IPS-18a (cell line): ENCODE results near the gene AFG1L.
A peak's percentile ranks its signal among the peaks of the same experiment; 100 is the strongest.

Experiments used
- H3K27ac ChIP-seq: one replicate; pipeline ENCODE4 v1.5.1; 2013; ENCODE audit warnings: low read length
- H3K27me3 ChIP-seq: one replicate; pipeline ENCODE4 v1.6.1; 2013; ENCODE audit warnings: mild to moderate bottlenecking, low read length; ENCODE audit not compliant: control insufficient read depth, insufficient read depth
- H3K36me3 ChIP-seq: one replicate; pipeline ENCODE4 v1.6.1; 2013; ENCODE audit warnings: low read depth, low read length; ENCODE audit not compliant: control insufficient read depth
- H3K4me1 ChIP-seq: one replicate; pipeline ENCODE4 v1.6.1; 2013; ENCODE audit warnings: low read depth, low read length; ENCODE audit not compliant: control insufficient read depth
- H3K4me3 ChIP-seq: one replicate; pipeline ENCODE4 v1.5.1; 2013; ENCODE audit warnings: low read length
- H3K9ac ChIP-seq: one replicate; pipeline ENCODE4 v1.6.1; 2013; ENCODE audit warnings: mild to moderate bottlenecking, low read length, moderate library complexity
- H3K9me3 ChIP-seq: one replicate; pipeline ENCODE4 v1.6.1; 2013; ENCODE audit warnings: low read depth, low read length; ENCODE audit not compliant: control insufficient read depth

The AFG1L gene

GRCh38 chr6:108563292-108563691 lies 268.4 kb downstream of the AFG1L start:
- peaks cover 3% of the 10 kb centered on the region for H3K36me3 ChIP-seq
- H3K9ac ChIP-seq: peak overlapping the region; percentile 61
- peaks cover 18% of the 10 kb centered on the region for H3K4me1 ChIP-seq
- H3K9me3 ChIP-seq: no peaks in the 10 kb centered on the region
- H3K27me3 ChIP-seq: peaks cover 43% of the 10 kb centered on the region
- peak overlapping the region; percentile 97 for H3K4me3 ChIP-seq
- H3K27ac ChIP-seq: no peak overlapping the region

- Histone ChIP-seq H3K27me3 (peaks cover 43% of the 10 kb centered on the region), H3K4me3 (no peak overlapping the region), H3K9me3 (no peaks in the 10 kb centered on the region), H3K27ac (no peak overlapping the region), H3K36me3 (peaks cover 8% of the 10 kb centered on the region), H3K4me1 (peaks cover 18% of the 10 kb centered on the region), H3K9ac (no peak overlapping the region)
Measured at GRCh38 chr6:108564178-108564577, 269.3 kb downstream of the AFG1L start.

GRCh38 chr6:108565091-108565766 lies 270.4 kb downstream of the AFG1L start:
- no peak overlapping the region for H3K27ac ChIP-seq
- peaks cover 8% of the 10 kb centered on the region for H3K36me3 ChIP-seq
- peaks cover 18% of the 10 kb centered on the region for H3K4me1 ChIP-seq
- H3K4me3 ChIP-seq: no peak overlapping the region
- no peaks in the 10 kb centered on the region for H3K9me3 ChIP-seq
- no peak overlapping the region for H3K9ac ChIP-seq
- peaks cover 43% of the 10 kb centered on the region for H3K27me3 ChIP-seq

- Histone ChIP-seq H3K36me3 (peaks cover 8% of the 10 kb centered on the region), H3K27me3 (peaks cover 43% of the 10 kb centered on the region), H3K9ac (no peak overlapping the region), H3K9me3 (no peaks in the 10 kb centered on the region), H3K4me3 (no peak overlapping the region), H3K4me1 (peaks cover 18% of the 10 kb centered on the region), H3K27ac (no peak overlapping the region)
Measured at GRCh38 chr6:108565893-108566292, 271.0 kb downstream of the AFG1L start.

GRCh38 chr6:108566406-108566805 lies 271.6 kb downstream of the AFG1L start:
- H3K27me3 ChIP-seq: peaks cover 42% of the 10 kb centered on the region
- no peak overlapping the region for H3K9ac ChIP-seq
- no peak overlapping the region for H3K4me3 ChIP-seq
- peaks cover 18% of the 10 kb centered on the region for H3K4me1 ChIP-seq
- H3K36me3 ChIP-seq: peaks cover 8% of the 10 kb centered on the region
- H3K9me3 ChIP-seq: no peaks in the 10 kb centered on the region
- H3K27ac ChIP-seq: no peak overlapping the region

- H3K4me1 ChIP-seq: peaks cover 9% of the 10 kb centered on the region
- H3K9ac ChIP-seq: no peak overlapping the region
- peaks cover 8% of the 10 kb centered on the region for H3K36me3 ChIP-seq
Measured at GRCh38 chr6:108568101-108568500, 273.2 kb downstream of the AFG1L start.

GRCh38 chr6:108568551-108569305 lies 273.9 kb downstream of the AFG1L start:
- Histone ChIP-seq H3K9me3 (no peaks in the 10 kb centered on the region), H3K27me3 (peaks cover 19% of the 10 kb centered on the region), H3K4me1 (peaks cover 4% of the 10 kb centered on the region), H3K9ac (no peak overlapping the region), H3K4me3 (no peak overlapping the region), H3K27ac (no peak overlapping the region), H3K36me3 (peaks cover 8% of the 10 kb centered on the region)

More at GRCh38 chr6:108568101-108568500, 273.2 kb downstream of the AFG1L start:
- no peak overlapping the region for H3K4me3 ChIP-seq
- H3K9me3 ChIP-seq: no peaks in the 10 kb centered on the region
- H3K27me3 ChIP-seq: peaks cover 25% of the 10 kb centered on the region
- H3K27ac ChIP-seq: no peak overlapping the region

GRCh38 chr6:108570517-108570916 lies 275.7 kb downstream of the AFG1L start:
- Histone ChIP-seq H3K9me3 (no peaks in the 10 kb centered on the region), H3K27me3 (peaks cover 1% of the 10 kb centered on the region), H3K4me3 (no peak overlapping the region), H3K4me1 (no peaks in the 10 kb centered on the region), H3K36me3 (peaks cover 8% of the 10 kb centered on the region), H3K9ac (no peak overlapping the region), H3K27ac (no peak overlapping the region)

- H3K27ac ChIP-seq: no peak overlapping the region
- no peaks in the 10 kb centered on the region for H3K36me3 ChIP-seq
- no peaks in the 10 kb centered on the region for H3K4me1 ChIP-seq
Measured at GRCh38 chr6:108574457-108575141, 279.7 kb downstream of the AFG1L start.

More at GRCh38 chr6:108574457-108575141, 279.7 kb downstream of the AFG1L start:
- H3K9ac ChIP-seq: no peak overlapping the region
- no peak overlapping the region for H3K4me3 ChIP-seq
- no peaks in the 10 kb centered on the region for H3K27me3 ChIP-seq
- H3K9me3 ChIP-seq: no peaks in the 10 kb centered on the region
